ENCODE data around the gene WDR38.

Gene WDR38

GRCh38 chr9:124882231-124882630, 29.0 kb downstream of the WDR38 start:
- no peak for DNase-seq (ENCODE audit: low read depth in 2 of 2)

GRCh38 chr9:124884376-124884775, 31.1 kb downstream of the WDR38 start:
- DNase-seq (ENCODE audit: low read depth in 2 of 2) = no peak

GRCh38 chr9:124885551-124885950, 32.3 kb downstream of the WDR38 start:
- no peak for DNase-seq (ENCODE audit: low read depth in 2 of 2)

GRCh38 chr9:124886461-124886860, 33.2 kb downstream of the WDR38 start:
- DNase-seq (ENCODE audit: low read depth in 2 of 2) = no peak

GRCh38 chr9:124886866-124887492, 33.7 kb downstream of the WDR38 start:
- no peak for DNase-seq (ENCODE audit: low read depth in 2 of 2)

- DNase-seq (ENCODE audit: low read depth in 2 of 2) = no peak
Measured at GRCh38 chr9:124887832-124888231, 34.6 kb downstream of the WDR38 start.

- no peak for DNase-seq (ENCODE audit: low read depth in 2 of 2)
Measured at GRCh38 chr9:124889006-124889405, 35.7 kb downstream of the WDR38 start.

- DNase-seq (ENCODE audit: low read depth in 2 of 2) = no peak
Measured at GRCh38 chr9:124890179-124890578, 36.9 kb downstream of the WDR38 start.

GRCh38 chr9:124894035-124894740, 40.9 kb downstream of the WDR38 start:
- DNase-seq (ENCODE audit: low read depth in 2 of 2) = no peak

- peak in 1 of 2 experiments; percentile 18 for DNase-seq (ENCODE audit: low read depth in 2 of 2)
Measured at GRCh38 chr9:124894741-124895170, 41.5 kb downstream of the WDR38 start.

- no peak for DNase-seq (ENCODE audit: low read depth in 2 of 2)
Measured at GRCh38 chr9:124897570-124898460, 44.6 kb downstream of the WDR38 start.

- no peak for DNase-seq (ENCODE audit: low read depth in 2 of 2)
Measured at GRCh38 chr9:124899845-124900244, 46.6 kb downstream of the WDR38 start.

- DNase-seq (ENCODE audit: low read depth in 2 of 2) = no peak
Measured at GRCh38 chr9:124906966-124907365, 53.7 kb downstream of the WDR38 start.
